Activated T-helper 2 cell treated with anti-CD3 and anti-CD28 coated beads, Interferon-gamma antibody, Interleukin-2, Interleukin-4, amounts not matched to agents 10 μg/mL and 5 μg/mL and 100 μg/mL, durations not matched to agents 14 hours and 24 hours and 36 hours (primary cell): ENCODE results near the gene MAP2K4. TPM values are rescaled to one million over a fixed set of nuclear protein-coding genes. Genes with fewer than 3 reads are reported as not detected.

Source experiments
- DNase-seq: peaks from one replicate; pipeline ENCODE4 v3.0.0; 2021; ENCODE audit warnings: low spot score
- H3K27ac Mint-ChIP-seq: one replicate; pipeline ENCODE4 v1.8.0; 2021; ENCODE audit warnings: mixed read lengths
- H3K27me3 Mint-ChIP-seq: one replicate; pipeline ENCODE4 v1.8.0; 2021; ENCODE audit warnings: low read depth, mixed read lengths
- H3K36me3 Mint-ChIP-seq: one replicate; pipeline ENCODE4 v1.8.0; 2021; ENCODE audit warnings: low read depth, mixed read lengths
- H3K4me1 Mint-ChIP-seq: one replicate; pipeline ENCODE4 v1.8.0; 2021; ENCODE audit warnings: low read depth, mixed read lengths
- H3K4me3 Mint-ChIP-seq: one replicate; pipeline ENCODE4 v1.8.0; 2021; ENCODE audit warnings: low read depth, mild to moderate bottlenecking, moderate library complexity, mixed read lengths
- H3K9me3 Mint-ChIP-seq: one replicate; pipeline ENCODE4 v1.8.0; 2021; ENCODE audit warnings: mixed read lengths
- intact Hi-C: fragments of 100-400 bp; cut with micrococcal nuclease; formaldehyde crosslinking; loops from one replicate; pipeline ENCODE4 v1.15.1; 2023
- total RNA-seq: library from RNA; stranded (reverse); gene quantifications from 2 replicates; pipeline ENCODE4 v1.2.3, GENCODE V29; 2022

MAP2K4 gene
- total RNA-seq, 1 donor from 2014 or later = 32.6 TPM

DNA sequence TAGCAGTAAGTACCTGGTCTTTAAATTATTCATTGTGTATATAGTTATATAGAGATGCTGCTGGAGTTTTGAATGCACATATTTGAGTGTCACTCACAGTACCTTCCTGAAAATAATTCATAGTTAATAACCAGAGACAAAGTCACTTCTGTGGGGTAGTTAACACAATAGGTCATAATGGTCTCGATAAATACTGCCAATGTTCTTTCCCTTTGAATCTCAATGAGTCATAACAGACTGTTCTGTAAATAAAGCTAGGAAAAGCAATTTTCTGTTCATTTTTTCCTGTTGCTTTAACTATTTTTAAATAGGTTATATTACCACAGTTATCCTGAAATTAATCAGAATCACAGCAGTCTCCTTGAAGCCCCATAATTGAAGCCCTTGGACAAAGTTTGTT is 87.2 kb downstream of the MAP2K4 start:
- H3K36me3 Mint-ChIP-seq = peaks cover 23% of the 10 kb centered on the region
- H3K4me1 Mint-ChIP-seq = no peaks in the 10 kb centered on the region
- H3K27me3 Mint-ChIP-seq = no peaks in the 10 kb centered on the region
- intact Hi-C loops = no loop called here
- H3K9me3 Mint-ChIP-seq = no peaks in the 10 kb centered on the region
- H3K4me3 Mint-ChIP-seq = no peak overlapping the region
- no peak overlapping the region for H3K27ac Mint-ChIP-seq
- DNase-seq = no peak

DNA sequence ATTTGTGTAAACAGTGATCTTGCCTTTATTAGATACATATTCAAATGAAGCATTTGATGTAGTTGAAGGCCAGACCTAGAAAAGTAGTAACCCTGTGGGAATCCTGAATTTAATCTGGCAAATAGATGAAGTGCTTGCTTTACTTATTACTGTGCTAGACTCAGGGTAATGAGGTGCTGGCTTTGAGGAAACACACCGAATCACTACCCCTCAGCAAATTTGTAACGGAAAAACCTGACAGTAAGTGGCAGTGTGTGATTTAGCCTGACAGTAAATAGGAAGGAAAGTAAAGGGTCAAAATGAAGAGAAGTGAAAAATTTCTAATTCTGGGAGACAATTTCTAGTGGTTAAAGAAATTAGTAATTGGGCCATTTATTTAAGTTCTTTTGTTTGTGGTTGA is 90.2 kb downstream of the MAP2K4 start:
- intact Hi-C loops = no loop called here
- no peak overlapping the region for H3K27ac Mint-ChIP-seq

DNA sequence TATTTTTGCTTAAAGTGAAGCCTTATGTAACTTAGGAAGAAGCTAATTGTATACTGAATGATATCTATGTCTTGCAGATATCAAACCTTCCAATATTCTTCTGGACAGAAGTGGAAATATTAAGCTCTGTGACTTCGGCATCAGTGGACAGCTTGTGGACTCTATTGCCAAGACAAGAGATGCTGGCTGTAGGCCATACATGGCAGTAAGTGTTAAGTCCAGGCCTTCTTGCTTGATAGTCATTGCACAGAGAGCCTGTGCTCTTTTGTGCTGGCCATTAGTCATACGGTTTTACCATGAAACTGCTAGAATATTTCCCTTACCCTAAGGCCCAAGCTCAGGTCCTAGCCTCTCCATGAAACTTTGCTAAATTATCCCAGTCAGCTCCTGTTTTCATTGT is 92.5 kb downstream of the MAP2K4 start:
- H3K4me3 Mint-ChIP-seq = no peak overlapping the region
- DNase-seq = no peak
- no peaks in the 10 kb centered on the region for H3K9me3 Mint-ChIP-seq
- no peaks in the 10 kb centered on the region for H3K27me3 Mint-ChIP-seq
- H3K4me1 Mint-ChIP-seq = no peaks in the 10 kb centered on the region
- H3K36me3 Mint-ChIP-seq = peaks cover 61% of the 10 kb centered on the region
- intact Hi-C loops = no loop called here
- no peak overlapping the region for H3K27ac Mint-ChIP-seq

More for the DNA sequence above, 90.2 kb downstream of the MAP2K4 start:
- Mint-ChIP-seq H3K4me1 (no peaks in the 10 kb centered on the region), H3K27me3 (no peaks in the 10 kb centered on the region), H3K9me3 (no peaks in the 10 kb centered on the region), H3K4me3 (no peak overlapping the region), H3K36me3 (peaks cover 46% of the 10 kb centered on the region)
- DNase-seq = no peak

DNA sequence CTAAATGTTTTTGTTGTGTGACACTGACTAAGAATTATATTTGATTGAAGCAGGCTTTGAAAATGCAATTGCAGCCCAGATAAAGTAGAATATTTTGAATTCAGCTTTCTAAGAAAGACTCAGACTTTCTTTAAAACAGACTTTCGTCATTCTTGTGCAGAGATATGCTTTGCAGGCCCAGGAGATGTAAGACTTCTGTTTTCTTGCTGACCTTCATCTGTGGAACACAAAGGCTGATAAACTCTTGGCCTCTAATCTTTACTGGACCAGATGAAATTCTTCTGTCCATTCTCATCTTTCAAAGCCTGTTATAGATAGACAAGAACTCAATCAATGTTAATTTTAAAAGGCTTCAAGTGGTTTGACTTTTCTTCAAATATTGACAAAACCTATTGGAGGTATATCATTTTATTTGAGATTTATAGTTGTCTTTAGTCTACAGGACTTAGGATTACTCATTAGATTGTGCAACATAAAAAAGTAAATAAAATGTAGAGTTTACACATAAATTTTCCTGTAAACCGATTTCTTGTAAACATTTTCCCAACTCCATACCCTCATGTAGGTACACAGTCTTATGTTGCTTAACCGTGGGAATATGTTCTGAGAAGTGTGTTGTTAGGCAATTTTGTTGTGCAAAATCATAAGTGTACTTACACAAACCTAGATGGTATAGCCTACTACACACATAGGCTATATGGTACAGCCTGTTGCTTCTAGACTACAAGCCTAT is 94.2 kb downstream of the MAP2K4 start:
- H3K36me3 Mint-ChIP-seq = peaks cover 56% of the 10 kb centered on the region
- H3K4me1 Mint-ChIP-seq = no peaks in the 10 kb centered on the region
- H3K4me3 Mint-ChIP-seq = no peak overlapping the region
- no peaks in the 10 kb centered on the region for H3K27me3 Mint-ChIP-seq
- no peak overlapping the region for H3K27ac Mint-ChIP-seq
- no peaks in the 10 kb centered on the region for H3K9me3 Mint-ChIP-seq
- no peak for DNase-seq
- intact Hi-C loops = no loop called here

DNA sequence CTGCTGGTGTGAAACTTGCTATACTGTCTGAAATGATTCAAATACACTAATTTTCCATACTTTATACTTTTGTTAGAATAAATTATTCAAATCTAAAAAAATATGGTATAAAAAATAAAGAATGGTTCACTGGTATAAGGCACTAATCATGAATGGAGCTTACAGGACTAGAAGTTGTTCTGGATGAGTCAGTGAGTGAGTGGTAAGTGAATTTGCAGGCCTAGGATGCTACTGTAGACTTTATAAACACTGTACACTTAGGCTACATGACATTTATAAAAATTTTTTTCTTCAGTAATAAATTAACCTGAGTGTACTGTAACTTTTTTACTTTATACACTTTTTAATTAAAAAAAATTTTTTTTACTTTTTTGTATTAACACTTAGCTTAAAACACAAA is 95.5 kb downstream of the MAP2K4 start:
- intact Hi-C loops = no loop called here
- no peaks in the 10 kb centered on the region for H3K27me3 Mint-ChIP-seq
- H3K36me3 Mint-ChIP-seq = peaks cover 52% of the 10 kb centered on the region
- H3K4me3 Mint-ChIP-seq = no peak overlapping the region
- H3K27ac Mint-ChIP-seq = no peak overlapping the region
- H3K4me1 Mint-ChIP-seq = no peaks in the 10 kb centered on the region
- H3K9me3 Mint-ChIP-seq = no peaks in the 10 kb centered on the region
- no peak for DNase-seq

DNA sequence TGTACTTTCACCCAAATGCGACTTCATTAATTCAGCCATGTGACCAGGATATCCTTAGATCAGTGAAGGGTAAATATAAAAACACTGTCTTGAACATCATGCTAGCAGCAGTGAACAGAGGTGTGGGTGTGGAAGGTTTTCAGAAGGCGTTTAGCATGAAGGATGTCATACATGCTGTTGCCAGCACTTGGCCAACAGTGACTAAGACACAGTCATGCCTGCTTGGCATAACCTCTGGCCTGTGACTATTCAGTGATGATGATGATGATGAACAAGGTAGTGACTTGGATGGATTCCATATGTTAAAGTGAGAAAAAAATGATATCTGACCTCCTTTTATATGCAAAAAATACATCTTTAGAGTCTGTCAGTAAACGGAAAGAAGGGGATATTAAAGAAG is 97.9 kb downstream of the MAP2K4 start:
- intact Hi-C loops = no loop called here

DNA sequence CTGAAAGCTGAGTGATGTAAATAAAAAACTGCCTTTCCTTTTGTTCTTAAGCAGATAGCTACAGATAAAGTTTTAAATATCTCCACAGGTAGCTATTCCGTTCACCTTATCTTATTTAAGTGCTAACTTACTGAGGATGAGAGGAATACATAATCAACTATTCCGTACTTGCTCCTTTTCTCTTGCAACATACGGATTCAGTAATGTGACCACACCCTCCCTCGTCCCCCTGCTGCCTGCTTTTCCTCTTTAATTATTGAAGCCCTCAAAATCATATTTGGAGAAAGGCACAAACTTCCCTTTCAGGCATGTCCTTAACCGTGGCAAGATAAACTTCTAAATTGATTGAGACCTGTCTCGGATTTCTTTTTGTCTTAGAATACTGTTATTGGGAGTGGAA is 101.4 kb downstream of the MAP2K4 start:
- H3K9me3 Mint-ChIP-seq = no peaks in the 10 kb centered on the region
- H3K4me1 Mint-ChIP-seq = no peaks in the 10 kb centered on the region
- no peak overlapping the region for H3K4me3 Mint-ChIP-seq
- peaks cover 31% of the 10 kb centered on the region for H3K36me3 Mint-ChIP-seq
- no peak for DNase-seq
- no peak overlapping the region for H3K27ac Mint-ChIP-seq
- no peaks in the 10 kb centered on the region for H3K27me3 Mint-ChIP-seq
- intact Hi-C loops = no loop called here

More for the DNA sequence above, 97.9 kb downstream of the MAP2K4 start:
- no peaks in the 10 kb centered on the region for H3K9me3 Mint-ChIP-seq
- H3K4me3 Mint-ChIP-seq = no peak overlapping the region
- no peak overlapping the region for H3K27ac Mint-ChIP-seq
- no peaks in the 10 kb centered on the region for H3K4me1 Mint-ChIP-seq
- no peaks in the 10 kb centered on the region for H3K27me3 Mint-ChIP-seq
- peaks cover 30% of the 10 kb centered on the region for H3K36me3 Mint-ChIP-seq
- DNase-seq = no peak

DNA sequence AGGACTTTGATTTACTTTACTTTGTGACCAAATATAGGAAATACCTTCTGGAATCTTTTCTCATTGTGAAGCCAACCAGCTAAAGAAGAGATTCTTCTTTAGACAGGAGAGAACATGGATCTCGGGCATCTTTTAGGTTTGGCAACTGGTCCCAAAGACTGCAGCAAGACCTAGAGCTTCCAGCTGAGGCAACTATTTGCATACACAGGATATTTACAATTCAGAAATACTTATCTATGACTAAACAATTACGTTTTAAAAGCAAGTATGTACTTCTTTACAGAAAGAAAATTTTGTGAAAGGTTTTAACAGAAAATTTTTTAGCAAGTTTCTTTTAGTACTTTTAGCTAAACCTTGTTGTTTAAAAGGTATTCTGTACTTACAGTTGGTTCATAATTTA is 106.5 kb downstream of the MAP2K4 start:
- H3K36me3 Mint-ChIP-seq = peaks cover 57% of the 10 kb centered on the region
- no peak overlapping the region for H3K27ac Mint-ChIP-seq
- no peaks in the 10 kb centered on the region for H3K27me3 Mint-ChIP-seq
- H3K9me3 Mint-ChIP-seq = no peaks in the 10 kb centered on the region
- H3K4me1 Mint-ChIP-seq = no peaks in the 10 kb centered on the region
- no peak overlapping the region for H3K4me3 Mint-ChIP-seq
- intact Hi-C loops = no loop called here
- DNase-seq = no peak

DNA sequence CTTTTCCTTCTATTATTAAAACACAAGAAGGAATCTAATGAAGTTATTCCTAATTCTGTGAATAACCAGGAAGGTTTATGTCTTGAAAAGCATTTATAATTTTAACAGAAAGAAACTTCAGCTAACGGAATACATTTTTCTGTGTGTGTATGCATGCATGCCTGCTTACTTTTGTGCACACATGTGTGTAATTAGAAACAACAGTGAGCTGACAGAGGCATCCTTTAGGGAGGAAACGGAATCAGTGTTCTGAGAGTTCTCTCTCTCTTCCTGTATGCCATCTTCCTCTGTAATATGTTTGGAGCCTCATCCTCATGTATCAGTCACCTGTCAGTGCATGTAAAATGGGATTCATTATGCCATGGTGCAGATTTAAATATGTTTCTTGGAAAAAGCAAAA is 107.0 kb downstream of the MAP2K4 start:
- Mint-ChIP-seq H3K4me1 (no peaks in the 10 kb centered on the region), H3K4me3 (no peak overlapping the region), H3K27ac (no peak overlapping the region), H3K36me3 (peaks cover 62% of the 10 kb centered on the region), H3K27me3 (no peaks in the 10 kb centered on the region), H3K9me3 (no peaks in the 10 kb centered on the region)
- no peak for DNase-seq
- intact Hi-C loops = no loop called here

DNA sequence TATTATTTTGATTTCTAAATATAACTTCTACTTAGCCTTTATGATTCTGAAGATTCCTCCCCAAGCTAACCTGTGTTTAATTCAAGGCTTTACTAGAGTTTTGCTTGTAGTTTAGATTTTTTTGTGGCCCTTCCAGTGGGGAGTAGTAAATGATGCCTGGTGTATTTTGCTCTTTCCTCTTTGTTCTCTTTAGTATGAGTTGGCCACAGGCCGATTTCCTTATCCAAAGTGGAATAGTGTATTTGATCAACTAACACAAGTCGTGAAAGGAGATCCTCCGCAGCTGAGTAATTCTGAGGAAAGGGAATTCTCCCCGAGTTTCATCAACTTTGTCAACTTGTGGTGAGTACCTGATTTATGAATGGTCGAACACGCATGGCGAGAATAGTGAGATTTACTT is 108.3 kb downstream of the MAP2K4 start:
- no peaks in the 10 kb centered on the region for H3K9me3 Mint-ChIP-seq
- no peaks in the 10 kb centered on the region for H3K27me3 Mint-ChIP-seq
- no peak overlapping the region for H3K27ac Mint-ChIP-seq
- H3K4me1 Mint-ChIP-seq = no peaks in the 10 kb centered on the region
- H3K4me3 Mint-ChIP-seq = no peak overlapping the region
- H3K36me3 Mint-ChIP-seq = peaks cover 70% of the 10 kb centered on the region
- intact Hi-C loops = no loop called here
- no peak for DNase-seq

DNA sequence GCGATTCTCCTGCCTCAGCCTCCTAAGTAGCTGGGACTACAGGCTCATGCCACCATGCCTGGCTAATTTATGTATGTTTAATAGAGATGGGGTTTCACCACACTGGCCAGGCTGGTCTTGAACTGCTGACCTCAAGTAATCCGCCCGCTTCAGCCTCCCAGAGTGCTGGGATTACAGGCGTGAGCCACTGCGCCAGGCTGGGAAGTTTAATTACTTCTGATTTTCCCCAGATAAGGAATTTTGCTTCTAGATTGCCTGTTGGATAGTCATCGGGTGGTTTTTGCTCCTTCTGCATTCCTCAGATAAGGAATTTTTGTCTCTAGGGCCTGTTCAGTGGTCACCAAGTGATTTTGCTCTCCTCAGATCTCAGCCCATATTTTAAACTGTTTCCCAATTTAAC is 112.5 kb downstream of the MAP2K4 start:
- Mint-ChIP-seq H3K27ac (no peak overlapping the region), H3K4me3 (no peak overlapping the region), H3K36me3 (peaks cover 75% of the 10 kb centered on the region), H3K4me1 (no peaks in the 10 kb centered on the region), H3K27me3 (no peaks in the 10 kb centered on the region), H3K9me3 (peaks cover 17% of the 10 kb centered on the region)
- no peak for DNase-seq
- intact Hi-C loops = no loop called here

DNA sequence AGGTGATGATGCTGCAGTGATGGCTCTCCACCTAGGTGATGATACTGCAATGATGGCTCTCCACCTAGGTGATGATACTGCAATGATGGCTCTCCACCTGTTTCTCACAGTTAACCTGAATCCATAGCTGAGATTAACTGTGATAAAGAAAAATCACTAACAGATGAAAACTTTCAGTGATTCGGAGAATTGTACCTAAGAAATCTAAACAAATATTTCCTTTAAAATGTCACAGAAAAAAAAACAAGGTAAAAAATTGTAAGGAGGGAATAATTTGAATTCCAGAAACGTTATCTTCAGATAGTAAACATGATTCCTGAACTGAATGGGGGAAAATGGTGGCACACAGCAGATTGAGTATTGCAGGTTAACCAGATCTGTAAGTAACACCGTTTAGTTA is 113.4 kb downstream of the MAP2K4 start:
- no peak overlapping the region for H3K27ac Mint-ChIP-seq
- H3K27me3 Mint-ChIP-seq = no peaks in the 10 kb centered on the region
- peaks cover 17% of the 10 kb centered on the region for H3K9me3 Mint-ChIP-seq
- H3K36me3 Mint-ChIP-seq = peaks cover 76% of the 10 kb centered on the region
- intact Hi-C loops = no loop called here
- no peak for DNase-seq
- H3K4me3 Mint-ChIP-seq = no peak overlapping the region
- no peaks in the 10 kb centered on the region for H3K4me1 Mint-ChIP-seq

DNA sequence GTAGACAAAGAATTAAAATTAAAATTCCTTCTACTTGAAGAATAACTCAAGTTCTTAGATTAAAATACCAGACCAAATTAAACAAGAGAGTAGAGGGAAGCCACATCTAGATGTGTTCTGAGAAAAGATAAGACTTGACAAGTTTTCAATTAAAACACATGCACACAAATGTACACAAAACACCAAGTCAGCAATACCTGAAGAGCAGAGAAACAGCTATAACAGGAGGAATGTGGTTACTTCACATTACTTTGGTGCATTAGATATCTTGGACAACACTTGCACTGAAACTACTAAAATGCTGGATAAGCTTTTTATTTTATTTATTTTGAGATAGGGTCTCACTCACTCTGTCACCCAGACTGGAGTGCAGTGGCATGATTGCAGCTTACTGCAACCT is 113.9 kb downstream of the MAP2K4 start:
- H3K36me3 Mint-ChIP-seq = peaks cover 71% of the 10 kb centered on the region
- peaks cover 17% of the 10 kb centered on the region for H3K9me3 Mint-ChIP-seq

DNA sequence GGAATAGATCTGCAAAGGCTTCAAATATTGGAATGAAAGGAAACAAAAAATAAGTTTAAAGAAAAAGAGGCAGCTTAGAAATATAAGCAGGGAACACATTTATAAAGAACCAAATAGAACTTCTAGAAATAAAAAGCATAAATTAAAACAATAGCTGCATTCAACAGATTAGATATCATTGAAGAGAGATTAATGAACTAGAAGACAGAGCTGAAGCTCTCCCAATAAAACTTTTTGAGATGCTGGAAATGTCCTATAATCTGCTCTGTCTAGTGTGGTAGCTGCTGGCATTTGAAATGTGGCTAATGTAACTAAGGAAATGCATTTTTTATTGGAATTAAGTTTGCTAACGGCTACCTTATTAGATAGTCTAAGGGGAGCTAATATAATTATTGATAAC is 115.6 kb downstream of the MAP2K4 start:
- no peak overlapping the region for H3K4me3 Mint-ChIP-seq
- H3K27me3 Mint-ChIP-seq = no peaks in the 10 kb centered on the region
- intact Hi-C loops = no loop called here
- DNase-seq = no peak
- H3K9me3 Mint-ChIP-seq = peaks cover 17% of the 10 kb centered on the region
- no peak overlapping the region for H3K27ac Mint-ChIP-seq
- no peaks in the 10 kb centered on the region for H3K4me1 Mint-ChIP-seq
- H3K36me3 Mint-ChIP-seq = peaks cover 76% of the 10 kb centered on the region

More for the DNA sequence above, 113.9 kb downstream of the MAP2K4 start:
- H3K27me3 Mint-ChIP-seq = no peaks in the 10 kb centered on the region
- H3K27ac Mint-ChIP-seq = no peak overlapping the region
- H3K4me1 Mint-ChIP-seq = no peaks in the 10 kb centered on the region
- no peak for DNase-seq
- no peak overlapping the region for H3K4me3 Mint-ChIP-seq
- intact Hi-C loops = no loop called here
